Measurements from ENCODE around the gene SDK1. TPM values are rescaled to one million over a fixed set of nuclear protein-coding genes. Genes with fewer than 3 reads are reported as not detected.

SDK1 gene
- total RNA-seq, 4 donors from 2014 or later = under 0.01 to 16.2 (median 7.2) TPM

DNA sequence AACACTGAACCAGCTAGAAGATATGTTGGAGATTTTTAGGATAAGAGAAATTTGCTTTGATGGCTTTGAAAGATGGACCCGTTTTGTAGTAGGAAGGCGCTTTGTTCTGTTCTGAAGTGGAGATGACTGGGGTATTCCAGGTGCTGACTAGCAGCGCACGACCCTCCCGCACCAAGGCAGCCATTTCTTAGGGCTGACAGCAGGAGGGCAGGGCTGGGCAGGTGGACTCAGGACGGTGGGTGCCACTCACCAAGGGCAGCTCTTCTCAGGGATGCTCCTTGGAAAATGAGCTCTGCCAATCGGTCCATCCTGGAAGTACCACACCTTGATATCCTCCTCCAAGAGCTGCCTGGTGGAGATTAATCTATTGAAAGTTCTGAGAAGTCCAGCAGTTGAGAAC lies 917.4 kb downstream of the SDK1 start:
- Histone ChIP-seq H3K27ac (no peak overlapping the region), H3K36me3 (no peaks in the 10 kb centered on the region), H3K4me3 (no peak overlapping the region), H3K9me3 (no peaks in the 10 kb centered on the region), H3K4me1 (no peaks in the 10 kb centered on the region), H3K27me3 (no peaks in the 10 kb centered on the region)
- TF ChIP-seq POLR2A (IDR thresholded peaks at IDR 0.05) = no peak
- TF ChIP-seq, protein P1, sequence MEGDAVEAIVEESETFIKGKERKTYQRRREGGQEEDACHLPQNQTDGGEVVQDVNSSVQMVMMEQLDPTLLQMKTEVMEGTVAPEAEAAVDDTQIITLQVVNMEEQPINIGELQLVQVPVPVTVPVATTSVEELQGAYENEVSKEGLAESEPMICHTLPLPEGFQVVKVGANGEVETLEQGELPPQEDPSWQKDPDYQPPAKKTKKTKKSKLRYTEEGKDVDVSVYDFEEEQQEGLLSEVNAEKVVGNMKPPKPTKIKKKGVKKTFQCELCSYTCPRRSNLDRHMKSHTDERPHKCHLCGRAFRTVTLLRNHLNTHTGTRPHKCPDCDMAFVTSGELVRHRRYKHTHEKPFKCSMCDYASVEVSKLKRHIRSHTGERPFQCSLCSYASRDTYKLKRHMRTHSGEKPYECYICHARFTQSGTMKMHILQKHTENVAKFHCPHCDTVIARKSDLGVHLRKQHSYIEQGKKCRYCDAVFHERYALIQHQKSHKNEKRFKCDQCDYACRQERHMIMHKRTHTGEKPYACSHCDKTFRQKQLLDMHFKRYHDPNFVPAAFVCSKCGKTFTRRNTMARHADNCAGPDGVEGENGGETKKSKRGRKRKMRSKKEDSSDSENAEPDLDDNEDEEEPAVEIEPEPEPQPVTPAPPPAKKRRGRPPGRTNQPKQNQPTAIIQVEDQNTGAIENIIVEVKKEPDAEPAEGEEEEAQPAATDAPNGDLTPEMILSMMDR (IDR thresholded peaks at IDR 0.05) = no peak
- intact Hi-C loops (cut with DNase I; ENCODE audit: low total_unique reads) = no loop called here
- no peak for DNase-seq

DNA sequence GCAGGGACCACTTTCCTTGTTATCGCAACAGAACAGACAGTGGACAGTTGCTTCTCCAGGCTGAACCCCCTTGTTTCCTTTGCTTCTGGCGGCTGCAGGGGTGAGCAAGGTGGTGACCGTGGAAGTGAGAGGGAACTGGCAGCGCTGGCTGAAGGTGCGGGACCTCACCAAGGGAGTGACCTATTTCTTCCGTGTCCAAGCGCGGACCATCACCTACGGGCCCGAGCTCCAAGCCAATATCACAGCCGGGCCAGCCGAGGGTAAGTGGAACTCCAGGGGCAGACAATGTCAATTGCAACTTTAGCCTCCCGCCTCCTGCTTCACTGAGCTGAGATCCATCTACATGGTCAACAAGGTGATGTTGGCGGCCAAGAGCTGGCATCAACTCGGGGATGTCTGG lies 919.0 kb downstream of the SDK1 start:
- Histone ChIP-seq H3K36me3 (no peaks in the 10 kb centered on the region), H3K27ac (no peak overlapping the region), H3K9me3 (no peaks in the 10 kb centered on the region), H3K4me3 (no peak overlapping the region), H3K27me3 (no peaks in the 10 kb centered on the region), H3K4me1 (no peaks in the 10 kb centered on the region)
- TF ChIP-seq, protein P1 (IDR thresholded peaks at IDR 0.05) = no peak
- no peak for TF ChIP-seq POLR2A (IDR thresholded peaks at IDR 0.05)
- intact Hi-C loops (cut with DNase I; ENCODE audit: low total_unique reads) = no loop called here
- no peak for DNase-seq

DNA sequence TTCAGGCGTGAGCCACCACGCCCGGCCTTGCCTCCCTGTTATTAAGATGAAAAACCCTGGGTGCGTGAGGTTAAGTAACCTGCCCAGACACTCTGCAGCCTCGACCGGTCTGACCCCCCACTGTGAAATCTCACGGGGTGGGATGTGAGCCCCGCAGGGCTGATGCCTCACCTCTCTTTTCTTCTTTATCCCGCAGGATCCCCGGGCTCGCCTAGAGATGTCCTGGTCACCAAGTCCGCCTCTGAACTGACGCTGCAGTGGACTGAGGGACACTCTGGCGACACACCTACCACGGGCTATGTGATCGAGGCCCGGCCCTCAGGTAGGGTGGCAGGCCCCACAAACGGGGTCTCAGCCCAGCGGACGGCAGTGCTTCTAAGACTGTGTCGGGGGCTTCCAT lies 920.0 kb downstream of the SDK1 start:
- DNase-seq = no peak
- Histone ChIP-seq H3K27ac (no peak overlapping the region), H3K4me1 (no peaks in the 10 kb centered on the region), H3K27me3 (no peaks in the 10 kb centered on the region), H3K4me3 (no peak overlapping the region), H3K36me3 (no peaks in the 10 kb centered on the region), H3K9me3 (no peaks in the 10 kb centered on the region)
- TF ChIP-seq POLR2A (IDR thresholded peaks at IDR 0.05) = no peak
- intact Hi-C loops (cut with DNase I; ENCODE audit: low total_unique reads) = no loop called here

DNA sequence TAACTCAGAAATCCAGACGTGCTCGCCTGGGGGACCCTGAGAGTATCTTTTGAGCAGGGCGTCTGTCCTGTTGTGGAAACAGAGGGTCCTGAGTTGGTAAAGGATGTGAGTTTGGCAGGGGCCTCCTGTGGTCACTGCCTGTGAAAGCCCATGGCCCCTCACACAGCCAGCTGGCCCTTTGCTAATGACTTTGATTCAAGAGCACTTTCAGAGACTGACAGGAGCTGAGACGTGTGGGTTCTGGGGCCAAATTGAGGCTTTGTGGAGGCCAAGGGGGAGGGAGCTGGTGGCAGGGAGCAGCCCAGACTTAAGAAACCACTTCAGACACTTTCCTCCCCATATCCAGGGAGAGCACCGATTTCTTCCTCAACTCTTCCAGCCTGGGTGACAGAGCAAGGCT lies 921.6 kb downstream of the SDK1 start:
- TF ChIP-seq, protein P1 (IDR thresholded peaks at IDR 0.05) = no peak
- no peak for TF ChIP-seq POLR2A (IDR thresholded peaks at IDR 0.05)
- Histone ChIP-seq H3K9me3 (no peaks in the 10 kb centered on the region), H3K27me3 (no peaks in the 10 kb centered on the region), H3K4me1 (no peaks in the 10 kb centered on the region), H3K36me3 (no peaks in the 10 kb centered on the region), H3K4me3 (no peak overlapping the region), H3K27ac (no peak overlapping the region)
- no peak for DNase-seq
- intact Hi-C loops (cut with DNase I; ENCODE audit: low total_unique reads) = no loop called here

DNA sequence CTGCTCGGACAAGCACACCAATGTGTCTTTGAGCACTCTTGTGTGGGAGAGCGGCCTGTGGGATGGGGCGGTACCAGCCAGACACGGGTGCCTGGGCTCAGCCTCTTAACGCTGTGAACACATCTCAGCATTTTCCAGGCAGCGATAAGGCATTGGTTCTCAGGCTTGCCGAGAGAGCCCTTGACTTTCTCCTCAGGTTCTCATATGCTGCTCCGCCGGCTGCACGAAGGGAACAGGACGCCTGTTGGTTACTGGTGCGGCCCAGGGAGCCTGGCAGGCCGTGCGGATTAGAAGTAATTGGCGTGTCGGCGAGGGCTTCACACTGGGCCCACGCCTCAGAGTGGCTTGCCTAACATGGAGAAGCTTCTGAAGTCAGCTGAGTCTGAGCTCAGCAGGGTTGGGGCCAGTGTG lies 924.3 kb downstream of the SDK1 start:
- Histone ChIP-seq H3K36me3 (no peaks in the 10 kb centered on the region), H3K4me1 (no peaks in the 10 kb centered on the region), H3K27ac (no peak overlapping the region), H3K27me3 (no peaks in the 10 kb centered on the region), H3K4me3 (no peak overlapping the region), H3K9me3 (no peaks in the 10 kb centered on the region)
- intact Hi-C loops (cut with DNase I; ENCODE audit: low total_unique reads) = no loop called here
- no peak for DNase-seq
- no peak for TF ChIP-seq POLR2A (IDR thresholded peaks at IDR 0.05)
- TF ChIP-seq, protein P1 (IDR thresholded peaks at IDR 0.05) = no peak

DNA sequence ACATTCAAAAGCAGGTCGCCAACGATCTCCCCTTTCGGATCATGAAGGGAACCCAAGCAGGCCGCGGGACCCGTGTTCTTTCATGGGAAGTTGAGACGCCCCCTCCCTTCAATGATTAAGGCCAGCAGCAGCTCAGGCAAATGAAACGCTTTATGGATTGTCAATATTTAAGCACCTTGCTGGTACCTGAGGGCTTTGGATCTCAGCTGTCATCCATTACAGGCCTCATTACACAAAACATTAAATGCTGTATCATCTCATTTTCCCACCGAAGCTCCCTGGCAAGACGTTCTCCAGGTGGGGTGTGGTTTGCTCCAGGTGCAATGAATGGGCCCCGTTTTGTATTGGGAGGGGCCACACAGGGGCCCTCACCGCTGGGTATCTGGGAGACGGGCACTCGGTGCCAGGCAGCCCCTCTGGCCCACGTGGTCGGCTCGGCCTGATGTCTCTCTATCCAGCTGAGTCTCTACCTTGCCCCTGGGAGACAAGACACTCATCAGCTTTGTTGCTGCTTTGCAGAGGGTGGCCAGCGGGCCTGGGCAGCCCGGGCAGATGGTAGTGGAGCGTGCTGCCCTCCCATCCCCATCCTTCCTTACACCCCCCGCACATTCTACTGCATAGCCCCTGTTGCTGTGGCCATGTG lies 925.0 kb downstream of the SDK1 start:
- DNase-seq = no peak
- Histone ChIP-seq H3K27ac (no peak overlapping the region), H3K27me3 (no peaks in the 10 kb centered on the region), H3K9me3 (no peaks in the 10 kb centered on the region), H3K36me3 (no peaks in the 10 kb centered on the region), H3K4me3 (no peak overlapping the region), H3K4me1 (no peaks in the 10 kb centered on the region)
- TF ChIP-seq, protein P1 (IDR thresholded peaks at IDR 0.05) = no peak
- TF ChIP-seq POLR2A (IDR thresholded peaks at IDR 0.05) = no peak
- intact Hi-C loops (cut with DNase I; ENCODE audit: low total_unique reads) = no loop called here

Data from uterus (tissue), 4 donors.